Measurements from ENCODE around the gene PTPN12.
"Not testable (repeated sequence)": the region's sequence is repeated elsewhere in the genome, so short reads cannot be mapped to it uniquely, and the experiment has no call there.

Gene PTPN12

GRCh38 chr7:77525231-77525630 lies 11.9 kb upstream of the PTPN12 start:
- no peak for TF ChIP-seq CTCF (IDR thresholded peaks at IDR 0.05; ENCODE audit: insufficient read depth, low read length, poor library complexity, severe bottlenecking)
- H3K4me3 ChIP-seq (replicated peaks; ENCODE audit: low read depth, low read length): no peak overlapping the region
- no peak for DNase-seq (ENCODE audit: extremely low read depth, insufficient read length)
- H3K36me3 ChIP-seq (ENCODE audit: control insufficient read depth, insufficient read depth, low read length): no peaks in the 10 kb centered on the region
- H3K27me3 ChIP-seq (replicated peaks; ENCODE audit: control insufficient read depth, insufficient read depth, low read length): no peaks in the 10 kb centered on the region

- no peak for TF ChIP-seq CTCF (IDR thresholded peaks at IDR 0.05; ENCODE audit: insufficient read depth, low read length, poor library complexity, severe bottlenecking)
- no peak overlapping the region for H3K4me3 ChIP-seq (replicated peaks; ENCODE audit: low read depth, low read length)
- no peak for DNase-seq (ENCODE audit: extremely low read depth, insufficient read length)
- no peaks in the 10 kb centered on the region for H3K36me3 ChIP-seq (ENCODE audit: control insufficient read depth, insufficient read depth, low read length)
- H3K27me3 ChIP-seq (replicated peaks; ENCODE audit: control insufficient read depth, insufficient read depth, low read length): no peaks in the 10 kb centered on the region
These were observed 8.7 kb upstream of the PTPN12 start for GRCh38 chr7:77528368-77528767.

GRCh38 chr7:77529279-77529678 lies 7.8 kb upstream of the PTPN12 start:
- no peak for DNase-seq (ENCODE audit: extremely low read depth, insufficient read length)
- no peaks in the 10 kb centered on the region for H3K36me3 ChIP-seq (ENCODE audit: control insufficient read depth, insufficient read depth, low read length)
- no peak for TF ChIP-seq CTCF (IDR thresholded peaks at IDR 0.05; ENCODE audit: insufficient read depth, low read length, poor library complexity, severe bottlenecking)
- H3K27me3 ChIP-seq (replicated peaks; ENCODE audit: control insufficient read depth, insufficient read depth, low read length): no peaks in the 10 kb centered on the region
- no peak overlapping the region for H3K4me3 ChIP-seq (replicated peaks; ENCODE audit: low read depth, low read length)

GRCh38 chr7:77531038-77531437 lies 6.1 kb upstream of the PTPN12 start:
- Histone ChIP-seq H3K36me3 (ENCODE audit: control insufficient read depth, insufficient read depth, low read length) (no peaks in the 10 kb centered on the region), H3K27me3 (replicated peaks; ENCODE audit: control insufficient read depth, insufficient read depth, low read length) (no peaks in the 10 kb centered on the region), H3K4me3 (replicated peaks; ENCODE audit: low read depth, low read length) (no peak overlapping the region)
- DNase-seq (ENCODE audit: extremely low read depth, insufficient read length): no peak
- TF ChIP-seq CTCF (IDR thresholded peaks at IDR 0.05; ENCODE audit: insufficient read depth, low read length, poor library complexity, severe bottlenecking): no peak

GRCh38 chr7:77532247-77532646 lies 4.8 kb upstream of the PTPN12 start:
- no peak for DNase-seq (ENCODE audit: extremely low read depth, insufficient read length)
- no peak for TF ChIP-seq CTCF (IDR thresholded peaks at IDR 0.05; ENCODE audit: insufficient read depth, low read length, poor library complexity, severe bottlenecking)
- no peak overlapping the region for H3K4me3 ChIP-seq (replicated peaks; ENCODE audit: low read depth, low read length)
- no peaks in the 10 kb centered on the region for H3K36me3 ChIP-seq (ENCODE audit: control insufficient read depth, insufficient read depth, low read length)
- no peaks in the 10 kb centered on the region for H3K27me3 ChIP-seq (replicated peaks; ENCODE audit: control insufficient read depth, insufficient read depth, low read length)

- not testable (repeated sequence) for H3K4me3 ChIP-seq (replicated peaks; ENCODE audit: low read depth, low read length); H3K27me3 ChIP-seq (replicated peaks; ENCODE audit: control insufficient read depth, insufficient read depth, low read length); H3K36me3 ChIP-seq (ENCODE audit: control insufficient read depth, insufficient read depth, low read length); DNase-seq (ENCODE audit: extremely low read depth, insufficient read length)
These were observed 4.4 kb upstream of the PTPN12 start for GRCh38 chr7:77532732-77533131.

GRCh38 chr7:77534046-77534445 lies 3.0 kb upstream of the PTPN12 start:
- H3K27me3 ChIP-seq (replicated peaks; ENCODE audit: control insufficient read depth, insufficient read depth, low read length); H3K4me3 ChIP-seq (replicated peaks; ENCODE audit: low read depth, low read length); DNase-seq (ENCODE audit: extremely low read depth, insufficient read length); H3K36me3 ChIP-seq (ENCODE audit: control insufficient read depth, insufficient read depth, low read length): not testable (repeated sequence)
